HL-60 (cell line): ENCODE results near the gene NAA50.

ENCODE experiments used
- DNase-seq, 2 experiments: peaks; one replicate each; pipeline ENCODE4 v3.0.0-alpha.2; 2010 to 2020; ENCODE audit warnings: low read depth in 1 of 2, low spot score in 1 of 2
- H3K27ac ChIP-seq: fragments of 250-450 bp; sonication (Bioruptor Pico); replicated peaks from 2 replicates; pipeline ENCODE4 v1.5.1; 2020; ENCODE audit warnings: mild to moderate bottlenecking, moderate library complexity
- H3K27me3 ChIP-seq: fragments of 250-450 bp; sonication (Bioruptor Pico); 2 replicates; pipeline ENCODE4 v1.5.1; 2021; ENCODE audit warnings: mild to moderate bottlenecking, moderate library complexity; ENCODE audit not compliant: insufficient read depth, poor library complexity, severe bottlenecking
- H3K4me3 ChIP-seq: replicated peaks from 2 replicates; pipeline ENCODE4 v1.5.1; 2011; ENCODE audit warnings: mild to moderate bottlenecking, control low read depth, low read length; ENCODE audit not compliant: insufficient read depth
- CTCF ChIP-seq: IDR thresholded peaks from one replicate; pipeline ENCODE4 v1.5.1; 2011; ENCODE audit warnings: low read length, control low read depth, inconsistent platforms; ENCODE audit not compliant: insufficient read depth
- GABPA ChIP-seq: IDR thresholded peaks from 2 replicates; pipeline ENCODE4 v1.6.1; 2012; ENCODE audit warnings: low read depth
- POLR2AphosphoS5 ChIP-seq: IDR thresholded peaks from 2 replicates; pipeline ENCODE4 v1.6.1; 2012; ENCODE audit warnings: low read depth
- REST ChIP-seq: IDR thresholded peaks from 2 replicates; pipeline ENCODE4 v1.6.1; 2012; ENCODE audit warnings: low read depth; ENCODE audit not compliant: insufficient replicate concordance
- SPI1 ChIP-seq: IDR thresholded peaks from 2 replicates; pipeline ENCODE4 v1.6.1; 2012; ENCODE audit warnings: low read depth, mild to moderate bottlenecking, borderline replicate concordance

NAA50 gene

GRCh38 chr3:113676261-113676660, 69.8 kb downstream of the NAA50 start:
- no peaks in the 10 kb centered on the region for H3K27me3 ChIP-seq
- no peak for TF ChIP-seq CTCF
- no peak for TF ChIP-seq GABPA
- TF ChIP-seq SPI1 = no peak
- TF ChIP-seq REST = no peak
- TF ChIP-seq POLR2AphosphoS5 = no peak
- no peak overlapping the region for H3K4me3 ChIP-seq
- no peak overlapping the region for H3K27ac ChIP-seq
- peak in 1 of 2 experiments; percentile 11 for DNase-seq

- TF ChIP-seq POLR2AphosphoS5 = no peak
- TF ChIP-seq REST = no peak
- no peak for TF ChIP-seq CTCF
- TF ChIP-seq SPI1 = no peak
- no peak for TF ChIP-seq GABPA
- Histone ChIP-seq H3K4me3 (no peak overlapping the region), H3K27ac (no peak overlapping the region), H3K27me3 (no peaks in the 10 kb centered on the region)
- no peak for DNase-seq
Measured at GRCh38 chr3:113673593-113673992, 72.5 kb downstream of the NAA50 start.

GRCh38 chr3:113668015-113668414, 78.0 kb downstream of the NAA50 start:
- Histone ChIP-seq H3K27ac (no peak overlapping the region), H3K4me3 (no peak overlapping the region), H3K27me3 (no peaks in the 10 kb centered on the region)
- TF ChIP-seq SPI1 (peak; percentile 47; the same call in 1 of the 2 replicates), POLR2AphosphoS5 (no peak)
- DNase-seq = no peak
